Gastrocnemius medialis (tissue), 4 donors: ENCODE data around the gene CHMP5.

Source experiments
- CTCF ChIP-seq, 5 experiments: fragments of 450-650 bp in 3 of 5; fragments of 200-600 bp in 2 of 5; sonication (generic) in 2 of 5; IDR thresholded peaks in 4 of 5; conservative IDR thresholded peaks in 1 of 5; 1 replicate in 4 of 5; 2 replicates in 1 of 5; pipeline ENCODE4 v1.5.1; 2016 to 2019; ENCODE audit warnings: antibody characterized with exemption in 5 of 5, mild to moderate bottlenecking in 3 of 5, moderate library complexity in 3 of 5
- POLR2A ChIP-seq, 2 donors: fragments of 450-650 bp; IDR thresholded peaks; one replicate each; pipeline ENCODE4 v1.6.1; 2017; ENCODE audit warnings: antibody characterized with exemption in 2 of 2, mild to moderate bottlenecking in 2 of 2, moderate library complexity in 2 of 2

GRCh38 chr9:33329117-33329563 lies 64.3 kb downstream of the CHMP5 start:
- TF ChIP-seq CTCF (IDR thresholded peaks at IDR 0.05 in 4 of 5, conservative IDR thresholded peaks at IDR 0.05 in 1 of 5) (no peak), POLR2A (IDR thresholded peaks at IDR 0.05) (no peak)
